Breast epithelium (tissue), 3 donors: Measurements from ENCODE around the gene SMIM41.

Source experiments
- POLR2A ChIP-seq: fragments of 450-650 bp; IDR thresholded peaks from one replicate; pipeline ENCODE4 v1.6.1; 2016; ENCODE audit warnings: antibody characterized with exemption, mild to moderate bottlenecking, moderate library complexity
- POLR2AphosphoS5 ChIP-seq, 3 donors: sonication (generic); formaldehyde crosslinking; IDR thresholded peaks; one replicate each; pipeline ENCODE4 v1.6.1; 2017; ENCODE audit warnings: antibody characterized with exemption in 3 of 3
- TF ChIP-seq, protein P1 (sequence below), 3 donors: fragments of 450-650 bp; IDR thresholded peaks; one replicate each; pipeline ENCODE4 v1.5.1; 2016 to 2017; ENCODE audit warnings: antibody characterized with exemption in 3 of 3, mild to moderate bottlenecking in 3 of 3, moderate library complexity in 3 of 3

DNA sequence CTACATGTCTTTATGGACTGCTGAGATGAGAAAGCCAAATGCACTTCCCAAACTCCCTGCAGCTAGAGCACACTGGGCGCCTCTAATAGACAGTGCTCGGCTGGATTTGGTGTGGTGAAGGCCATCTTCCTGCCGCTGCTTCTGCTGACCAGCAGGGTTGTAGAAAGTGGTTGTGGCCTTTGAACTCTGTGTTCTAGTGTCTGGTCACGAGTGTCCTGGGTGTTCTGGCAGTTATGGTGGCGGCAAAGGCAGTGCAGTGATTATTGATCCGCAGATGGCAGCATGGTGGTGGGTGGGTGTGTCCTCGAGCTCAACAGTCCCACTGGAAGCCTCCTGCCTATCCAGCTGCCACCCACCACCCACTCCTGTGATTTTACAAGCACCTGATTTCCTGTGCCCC, 43.4 kb downstream of the SMIM41 start:
- TF ChIP-seq, protein P1, sequence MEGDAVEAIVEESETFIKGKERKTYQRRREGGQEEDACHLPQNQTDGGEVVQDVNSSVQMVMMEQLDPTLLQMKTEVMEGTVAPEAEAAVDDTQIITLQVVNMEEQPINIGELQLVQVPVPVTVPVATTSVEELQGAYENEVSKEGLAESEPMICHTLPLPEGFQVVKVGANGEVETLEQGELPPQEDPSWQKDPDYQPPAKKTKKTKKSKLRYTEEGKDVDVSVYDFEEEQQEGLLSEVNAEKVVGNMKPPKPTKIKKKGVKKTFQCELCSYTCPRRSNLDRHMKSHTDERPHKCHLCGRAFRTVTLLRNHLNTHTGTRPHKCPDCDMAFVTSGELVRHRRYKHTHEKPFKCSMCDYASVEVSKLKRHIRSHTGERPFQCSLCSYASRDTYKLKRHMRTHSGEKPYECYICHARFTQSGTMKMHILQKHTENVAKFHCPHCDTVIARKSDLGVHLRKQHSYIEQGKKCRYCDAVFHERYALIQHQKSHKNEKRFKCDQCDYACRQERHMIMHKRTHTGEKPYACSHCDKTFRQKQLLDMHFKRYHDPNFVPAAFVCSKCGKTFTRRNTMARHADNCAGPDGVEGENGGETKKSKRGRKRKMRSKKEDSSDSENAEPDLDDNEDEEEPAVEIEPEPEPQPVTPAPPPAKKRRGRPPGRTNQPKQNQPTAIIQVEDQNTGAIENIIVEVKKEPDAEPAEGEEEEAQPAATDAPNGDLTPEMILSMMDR (IDR thresholded peaks at IDR 0.05), result no peak
- no peak for TF ChIP-seq POLR2A
- TF ChIP-seq POLR2AphosphoS5 (IDR thresholded peaks at IDR 0.05), result no peak
